ENCODE measurements around the gene STK35.

STK35 gene

GRCh38 chr20:2089447-2089846, 12.2 kb upstream of the STK35 start:
- DNase-seq (ENCODE audit: low read depth in 1 of 2, low spot score in 1 of 2), result no peak
- Histone ChIP-seq H3K27ac (replicated peaks) (no peak overlapping the region), H3K27me3 (ENCODE audit: insufficient read depth, poor library complexity, severe bottlenecking) (no peaks in the 10 kb centered on the region), H3K4me3 (replicated peaks; ENCODE audit: insufficient read depth, low read length) (no peak overlapping the region)
- no peak for TF ChIP-seq REST (IDR thresholded peaks at IDR 0.05; ENCODE audit: insufficient replicate concordance, low read depth)
- TF ChIP-seq CTCF (IDR thresholded peaks at IDR 0.05; ENCODE audit: insufficient read depth, low read length), result no peak
- TF ChIP-seq GABPA (IDR thresholded peaks at IDR 0.05; ENCODE audit: low read depth), result no peak
- TF ChIP-seq POLR2AphosphoS5 (IDR thresholded peaks at IDR 0.05; ENCODE audit: low read depth), result no peak
- no peak for TF ChIP-seq SPI1 (IDR thresholded peaks at IDR 0.05; ENCODE audit: borderline replicate concordance, low read depth)

- DNase-seq (ENCODE audit: low read depth in 1 of 2, low spot score in 1 of 2), result peak in 1 of 2 experiments; percentile 50
- H3K27me3 ChIP-seq (ENCODE audit: insufficient read depth, poor library complexity, severe bottlenecking), result no peaks in the 10 kb centered on the region
- TF ChIP-seq CTCF (IDR thresholded peaks at IDR 0.05; ENCODE audit: insufficient read depth, low read length), result peak; percentile 67
- TF ChIP-seq SPI1 (IDR thresholded peaks at IDR 0.05; ENCODE audit: borderline replicate concordance, low read depth), result no peak
- no peak for TF ChIP-seq GABPA (IDR thresholded peaks at IDR 0.05; ENCODE audit: low read depth)
- no peak for TF ChIP-seq REST (IDR thresholded peaks at IDR 0.05; ENCODE audit: insufficient replicate concordance, low read depth)
- no peak overlapping the region for H3K27ac ChIP-seq (replicated peaks)
- H3K4me3 ChIP-seq (replicated peaks; ENCODE audit: insufficient read depth, low read length), result no peak overlapping the region
These were observed 8.4 kb upstream of the STK35 start for GRCh38 chr20:2093159-2093781.

- Histone ChIP-seq H3K27ac (replicated peaks) (no peak overlapping the region), H3K27me3 (ENCODE audit: insufficient read depth, poor library complexity, severe bottlenecking) (no peaks in the 10 kb centered on the region), H3K4me3 (replicated peaks; ENCODE audit: insufficient read depth, low read length) (no peak overlapping the region)
- TF ChIP-seq SPI1 (IDR thresholded peaks at IDR 0.05; ENCODE audit: borderline replicate concordance, low read depth) (no peak), GABPA (IDR thresholded peaks at IDR 0.05; ENCODE audit: low read depth) (no peak), POLR2AphosphoS5 (IDR thresholded peaks at IDR 0.05; ENCODE audit: low read depth) (no peak), REST (IDR thresholded peaks at IDR 0.05; ENCODE audit: insufficient replicate concordance, low read depth) (no peak), CTCF (IDR thresholded peaks at IDR 0.05; ENCODE audit: insufficient read depth, low read length) (no peak)
- DNase-seq (ENCODE audit: low read depth in 1 of 2, low spot score in 1 of 2), result no peak
These were observed 7.7 kb upstream of the STK35 start for GRCh38 chr20:2093883-2094282.

Measured in HL-60 (cell line).